ENCODE measurements around the gene KIF5C.

DNA sequence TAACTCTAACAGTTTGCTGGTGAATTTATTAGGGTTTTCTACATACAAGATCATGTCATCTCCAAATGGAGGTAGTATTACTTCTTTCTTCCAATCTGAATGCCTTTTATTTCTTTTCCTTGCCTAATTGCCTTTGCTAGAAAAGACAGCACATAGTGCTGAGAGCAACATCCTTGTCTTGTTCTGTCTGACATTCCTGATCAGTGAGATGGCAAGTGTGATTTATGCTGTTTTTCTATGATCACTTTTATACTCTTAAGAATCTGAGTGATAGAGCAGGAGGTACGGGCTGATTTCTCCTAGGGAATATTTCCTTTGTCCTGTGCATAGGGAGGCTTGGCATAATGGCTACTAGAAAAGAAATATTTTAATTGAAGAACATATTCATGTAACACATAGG is 180.7 kb downstream of the KIF5C start:
- TF ChIP-seq, protein P1, sequence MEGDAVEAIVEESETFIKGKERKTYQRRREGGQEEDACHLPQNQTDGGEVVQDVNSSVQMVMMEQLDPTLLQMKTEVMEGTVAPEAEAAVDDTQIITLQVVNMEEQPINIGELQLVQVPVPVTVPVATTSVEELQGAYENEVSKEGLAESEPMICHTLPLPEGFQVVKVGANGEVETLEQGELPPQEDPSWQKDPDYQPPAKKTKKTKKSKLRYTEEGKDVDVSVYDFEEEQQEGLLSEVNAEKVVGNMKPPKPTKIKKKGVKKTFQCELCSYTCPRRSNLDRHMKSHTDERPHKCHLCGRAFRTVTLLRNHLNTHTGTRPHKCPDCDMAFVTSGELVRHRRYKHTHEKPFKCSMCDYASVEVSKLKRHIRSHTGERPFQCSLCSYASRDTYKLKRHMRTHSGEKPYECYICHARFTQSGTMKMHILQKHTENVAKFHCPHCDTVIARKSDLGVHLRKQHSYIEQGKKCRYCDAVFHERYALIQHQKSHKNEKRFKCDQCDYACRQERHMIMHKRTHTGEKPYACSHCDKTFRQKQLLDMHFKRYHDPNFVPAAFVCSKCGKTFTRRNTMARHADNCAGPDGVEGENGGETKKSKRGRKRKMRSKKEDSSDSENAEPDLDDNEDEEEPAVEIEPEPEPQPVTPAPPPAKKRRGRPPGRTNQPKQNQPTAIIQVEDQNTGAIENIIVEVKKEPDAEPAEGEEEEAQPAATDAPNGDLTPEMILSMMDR (IDR thresholded peaks at IDR 0.05), result no peak
- no peak for TF ChIP-seq POLR2A (IDR thresholded peaks at IDR 0.05)

Data from body of pancreas (tissue), 4 donors.